A549 (cell line): ENCODE data around the gene F8. TPM values are rescaled to one million over a fixed set of nuclear protein-coding genes. Genes with fewer than 3 reads are reported as not detected.

Source experiments
- ATAC-seq, 2 experiments: fragments of 200-7000 bp in 1 of 2; fragments of >200 bp in 1 of 2; cut with Nextera tagmentation in 1 of 2; cut with Tn5 transposase in 1 of 2; 3 replicates each; pipeline versions ENCODE4 v1.8.0 to v1.9.1; 2018 to 2020; ENCODE audit warnings: mild to moderate bottlenecking in 1 of 2, moderate library complexity in 1 of 2
- CTCF ChIA-PET: fragments of 300-600 bp; sonication (Branson Sonifier 250); formaldehyde crosslinking; extraction: SDS; loops from one replicate; lab custom pipeline; 2021; ENCODE audit warnings: antibody characterized with exemption, inconsistent platforms; lab: Yijun Ruan, JAX
- POLR2A ChIA-PET: fragments of 350-600 bp; formaldehyde crosslinking; extraction: SDS; loops from one replicate; lab custom pipeline; 2021; ENCODE audit warnings: antibody characterized with exemption, inconsistent platforms; lab: Yijun Ruan, JAX
- DNase-seq, 2 experiments: peaks; one replicate each; pipeline versions ENCODE4 v3.0.0 to v3.0.0-alpha.2; 2011 to 2016; ENCODE audit warnings: low read depth in 1 of 2, low spot score in 1 of 2
- FAIRE-seq: peaks from 2 replicates; lab custom pipeline; 2011; peaks lifted over from hg19 to GRCh38; lab: Jason Lieb, UNC
- H3K27ac ChIP-seq, 2 experiments: fragments of >200 bp; sonication (Bioruptor Twin); formaldehyde crosslinking; 3 replicates each; pipeline ENCODE4 v1.5.1; 2016 to 2017
- H3K4me1 ChIP-seq: fragments of >200 bp; sonication (Bioruptor Twin); formaldehyde crosslinking; 3 replicates; pipeline ENCODE4 v1.6.1; 2016
- H3K4me2 ChIP-seq: fragments of >200 bp; sonication (Bioruptor Twin); formaldehyde crosslinking; 3 replicates; pipeline ENCODE4 v1.6.1; 2016
- H3K4me3 ChIP-seq: fragments of >200 bp; sonication (Bioruptor Twin); formaldehyde crosslinking; 3 replicates; pipeline ENCODE4 v1.5.1; 2016
- H3K9me3 ChIP-seq: fragments of >200 bp; sonication (Bioruptor Twin); formaldehyde crosslinking; 3 replicates; pipeline ENCODE4 v1.6.1; 2016
- CEBPB ChIP-seq, 2 experiments: fragments of >200 bp in 1 of 2; sonication (Bioruptor Twin) in 1 of 2; formaldehyde crosslinking in 1 of 2; IDR thresholded peaks; 2 replicates each; pipeline ENCODE4 v1.6.1; 2012 to 2016
- CHD2 ChIP-seq: fragments of 150-350 bp; IDR thresholded peaks from 2 replicates; pipeline ENCODE4 v1.6.1; 2014; ENCODE audit warnings: low read length; ENCODE audit not compliant: partially characterized antibody
- E2F6 ChIP-seq: IDR thresholded peaks from 2 replicates; pipeline ENCODE4 v1.6.1; 2012; ENCODE audit warnings: low read depth, borderline replicate concordance
- ELK1 ChIP-seq: fragments of 150-350 bp; IDR thresholded peaks from 2 replicates; pipeline ENCODE4 v1.6.1; 2014; ENCODE audit warnings: low read depth, mild to moderate bottlenecking, low read length
- FOSL2 ChIP-seq, 2 experiments: fragments of 450-650 bp in 1 of 2; fragments of >200 bp in 1 of 2; sonication (Bioruptor Twin) in 1 of 2; formaldehyde crosslinking; IDR thresholded peaks; 2 replicates each; pipeline versions ENCODE4 v1.5.0 to v1.6.1; 2016 to 2020; ENCODE audit warnings: mild to moderate bottlenecking in 1 of 2, moderate library complexity in 1 of 2
- GATA3 ChIP-seq: IDR thresholded peaks from 2 replicates; pipeline ENCODE4 v1.6.1; 2012; ENCODE audit warnings: borderline replicate concordance
- HDAC2 ChIP-seq: fragments of 200-600 bp; sonication (generic); IDR thresholded peaks from 2 replicates; pipeline ENCODE4 v1.6.1; 2016
- HOXB13 ChIP-seq: fragments of 250-450 bp; sonication (Bioruptor Pico); IDR thresholded peaks from 2 replicates; pipeline ENCODE4 v1.5.0; 2020; ENCODE audit warnings: low read depth, mild to moderate bottlenecking, moderate library complexity
- JUN ChIP-seq, 2 experiments: fragments of >200 bp; sonication (Bioruptor Twin); formaldehyde crosslinking; IDR thresholded peaks; 2 replicates in 1 of 2; 3 replicates in 1 of 2; pipeline ENCODE4 v1.6.1; 2016 to 2017
- JUNB ChIP-seq: fragments of >200 bp; sonication (Bioruptor Twin); formaldehyde crosslinking; IDR thresholded peaks from 2 replicates; pipeline ENCODE4 v1.6.1; 2016
- KDM1A ChIP-seq: fragments of 200-600 bp; sonication (generic); IDR thresholded peaks from 2 replicates; pipeline ENCODE4 v1.6.1; 2016; ENCODE audit warnings: low read depth, mild to moderate bottlenecking
- NR3C1 ChIP-seq: fragments of >200 bp; sonication (Bioruptor Twin); formaldehyde crosslinking; IDR thresholded peaks from 3 replicates; pipeline ENCODE4 v1.6.1; 2017
- POLR2AphosphoS2 ChIP-seq: conservative IDR thresholded peaks from 2 replicates; pipeline ENCODE4 v1.6.1; 2012; ENCODE audit warnings: low read length, improper control_type of control experiment, inconsistent platforms
- RCOR1 ChIP-seq: fragments of 150-350 bp; IDR thresholded peaks from 2 replicates; pipeline ENCODE4 v1.6.1; 2014; ENCODE audit warnings: antibody characterized with exemption, low read length, low read depth
- SREBF2 ChIP-seq: fragments of 450-650 bp; IDR thresholded peaks from 2 replicates; pipeline ENCODE4 v1.6.1; 2014; ENCODE audit warnings: mild to moderate bottlenecking, moderate library complexity
- USF2 ChIP-seq: fragments of 450-650 bp; IDR thresholded peaks from 2 replicates; pipeline ENCODE4 v1.6.1; 2014; ENCODE audit warnings: antibody characterized with exemption
- WGBS: methylation state at CpG from one replicate; pipeline ENCODE4 v1.1.6; 2017; ENCODE audit errors: missing lambda C conversion rate; 5-methylcytosine and 5-hydroxymethylcytosine counted together
- polyA plus RNA-seq, 4 experiments: library from polyadenylated mRNA; depleted of rRNA in 3 of 4; stranded (reverse); fragments of >200 nt; fragmentation: RNase III in 1 of 4; extraction: RNeasy Plus Mini Kit Qiagen cat#74134 plus additional on column Dnase treatment in 1 of 4; gene quantifications; 2 replicates in 3 of 4; 3 replicates in 1 of 4; pipeline ENCODE4 v1.2.3, GENCODE V29; 2011 to 2017
- TF ChIP-seq, protein P1 (sequence below): fragments of 250-450 bp; sonication (Bioruptor Pico); IDR thresholded peaks from 2 replicates; pipeline ENCODE4 v1.5.0; 2021; ENCODE audit warnings: mild to moderate bottlenecking, moderate library complexity, borderline replicate concordance

The F8 gene
- polyA plus RNA-seq, 2 of the 4 experiments (the other 2 are of a cell fraction): 4.3 to 6.9 TPM

DNA sequence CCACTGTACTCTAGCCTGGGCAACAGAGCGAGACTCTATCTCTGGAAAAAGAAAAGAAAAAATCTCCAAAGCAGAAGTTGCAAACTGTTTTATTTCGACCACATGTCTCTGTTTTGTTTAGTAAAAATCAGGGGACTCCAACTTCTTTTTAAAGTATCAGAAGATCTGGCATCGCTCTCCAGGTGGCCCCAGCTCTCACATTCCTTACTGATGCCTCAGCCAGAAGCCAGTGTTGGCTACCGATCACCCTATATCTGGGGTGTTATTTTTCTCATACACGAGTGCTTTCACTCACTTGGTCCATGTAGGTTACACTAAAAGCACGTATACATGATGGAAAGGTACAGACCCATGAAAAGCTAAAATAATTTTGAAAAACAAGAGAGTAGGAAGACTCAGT lies 225.5 kb downstream of the F8 start:
- FAIRE-seq (peak; percentile 96), ATAC-seq (no peak), DNase-seq (no peak)
- TF ChIP-seq, protein P1, sequence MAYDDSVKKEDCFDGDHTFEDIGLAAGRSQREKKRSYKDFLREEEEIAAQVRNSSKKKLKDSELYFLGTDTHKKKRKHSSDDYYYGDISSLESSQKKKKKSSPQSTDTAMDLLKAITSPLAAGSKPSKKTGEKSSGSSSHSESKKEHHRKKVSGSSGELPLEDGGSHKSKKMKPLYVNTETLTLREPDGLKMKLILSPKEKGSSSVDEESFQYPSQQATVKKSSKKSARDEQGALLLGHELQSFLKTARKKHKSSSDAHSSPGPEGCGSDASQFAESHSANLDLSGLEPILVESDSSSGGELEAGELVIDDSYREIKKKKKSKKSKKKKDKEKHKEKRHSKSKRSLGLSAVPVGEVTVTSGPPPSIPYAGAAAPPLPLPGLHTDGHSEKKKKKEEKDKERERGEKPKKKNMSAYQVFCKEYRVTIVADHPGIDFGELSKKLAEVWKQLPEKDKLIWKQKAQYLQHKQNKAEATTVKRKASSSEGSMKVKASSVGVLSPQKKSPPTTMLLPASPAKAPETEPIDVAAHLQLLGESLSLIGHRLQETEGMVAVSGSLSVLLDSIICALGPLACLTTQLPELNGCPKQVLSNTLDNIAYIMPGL (CRISPR knock-in tag): no peak
- TF ChIP-seq ELK1: no peak
- TF ChIP-seq HDAC2: no peak
- TF ChIP-seq NR3C1: no peak
- TF ChIP-seq KDM1A: no peak
- TF ChIP-seq USF2: no peak
- TF ChIP-seq POLR2AphosphoS2: no peak
- no peak for TF ChIP-seq SREBF2
- no peak for TF ChIP-seq E2F6
- no peak for TF ChIP-seq HOXB13 (CRISPR knock-in tag)
- H3K4me1 ChIP-seq: peaks cover 67% of the 10 kb centered on the region
- 52% methylated on average over 6 of the region's 6 CpGs for WGBS
- CTCF ChIA-PET: interaction anchor here (1.1 kb wide), 1 partner anchor 44 kb away, joined by 3 read pairs; no protein-coding TSS in a partner anchor
- POLR2A ChIA-PET: no interaction called here
- H3K4me3 ChIP-seq: no peak overlapping the region
- H3K4me2 ChIP-seq: peak overlapping the region; percentile 44
- no peaks in the 10 kb centered on the region for H3K9me3 ChIP-seq
- H3K27ac ChIP-seq: peak overlapping the region; percentile 24 to 47; a peak in 3 of 6 replicates

DNA sequence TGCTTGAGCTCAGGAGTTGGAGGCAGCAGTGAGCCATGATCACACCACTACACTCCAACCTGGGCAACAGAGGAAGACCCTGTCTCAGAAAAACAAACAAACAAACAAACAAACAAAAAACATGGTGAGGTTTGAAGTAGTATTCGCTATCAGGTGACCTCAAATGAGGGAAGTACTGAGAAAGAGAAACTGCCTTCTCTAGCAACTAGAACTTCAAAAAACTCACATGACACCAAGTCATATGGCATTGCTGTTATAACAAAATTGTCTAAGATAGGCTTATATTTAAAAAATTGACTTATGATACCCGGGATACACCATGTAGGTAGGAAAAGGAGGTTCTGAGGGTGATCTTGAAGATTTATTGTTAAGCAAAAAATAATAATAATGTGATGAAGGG lies 227.5 kb downstream of the F8 start:
- H3K9me3 ChIP-seq: no peaks in the 10 kb centered on the region
- H3K27ac ChIP-seq: no peak overlapping the region
- no peak overlapping the region for H3K4me3 ChIP-seq
- H3K4me1 ChIP-seq: peaks cover 66% of the 10 kb centered on the region
- no peak for TF ChIP-seq RCOR1
- WGBS: 79% methylated on average over 2 of the region's 2 CpGs
- ChIA-PET POLR2A (interaction anchor here (0.9 kb wide), 1 partner anchor 33 kb away, joined by 3 read pairs; the partner anchor contains the start of gene DKC1), CTCF (interaction anchor here (1.3 kb wide), 1 partner anchor 46 kb away, joined by 5 read pairs; no protein-coding TSS in a partner anchor)
- H3K4me2 ChIP-seq: no peak overlapping the region
- no peak for ATAC-seq
- no peak for DNase-seq
- FAIRE-seq: no peak

DNA sequence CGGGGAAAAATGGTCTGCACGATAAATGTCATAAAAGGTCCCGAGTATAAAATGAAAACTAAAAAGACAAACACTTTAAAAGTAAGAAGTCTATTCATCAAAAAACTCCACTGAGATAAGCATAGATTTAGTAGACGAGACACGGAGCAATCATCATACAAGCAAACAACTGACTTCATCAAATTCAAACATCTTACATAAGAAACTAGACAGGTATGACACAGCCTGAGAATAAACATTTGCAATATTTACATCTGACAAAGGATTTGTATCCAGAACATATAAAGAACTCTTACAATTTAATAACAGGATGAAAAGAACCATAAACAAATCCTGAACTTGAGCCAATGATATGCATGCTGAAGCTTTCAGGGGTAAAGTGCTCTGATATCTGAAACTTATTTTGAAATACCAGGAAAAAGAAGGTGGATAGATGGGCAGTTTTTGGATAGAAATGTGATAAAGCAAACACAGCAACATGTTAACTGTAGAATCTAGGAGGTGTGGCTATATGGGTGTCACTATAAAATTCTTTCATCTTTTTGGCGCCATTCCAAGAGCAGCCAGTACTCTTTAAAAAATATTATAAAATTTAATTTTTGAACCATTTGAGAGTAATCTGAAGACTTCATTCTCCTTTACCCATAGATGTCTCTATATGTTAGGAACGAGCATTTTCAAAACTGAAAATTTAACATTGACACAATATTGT lies 229.3 kb downstream of the F8 start:
- H3K9me3 ChIP-seq: no peaks in the 10 kb centered on the region
- TF ChIP-seq CHD2 (no peak), FOSL2 (IDR thresholded peaks at IDR 0.05) (no peak; the same call in 1 of the 2 replicates), FOSL2 (CRISPR knock-in tag; IDR thresholded peaks at IDR 0.05) (peak; percentile 48; the same call in 1 of the 2 replicates), HDAC2 (no peak), JUN (IDR thresholded peaks at IDR 0.05) (peak in 1 of 2 experiments; percentile 53; a peak in 1 of 5 replicates), SREBF2 (no peak), GATA3 (peak; percentile 38; the same call in 1 of the 2 replicates), JUNB (peak; percentile 74; the same call in 1 of the 2 replicates), CEBPB (IDR thresholded peaks at IDR 0.05) (peak; percentile 42 to 47; a peak in 2 of 4 replicates)
- no peak overlapping the region for H3K4me3 ChIP-seq
- peaks cover 51% of the 10 kb centered on the region for H3K4me1 ChIP-seq
- no peak overlapping the region; a peak in 1 of 6 replicates for H3K27ac ChIP-seq
- ATAC-seq (peak; percentile 45 to 56; a peak in 3 of 6 replicates), DNase-seq (peak in 1 of 2 experiments; percentile 25), FAIRE-seq (peak; percentile 7)
- peak overlapping the region; percentile 46 for H3K4me2 ChIP-seq
- WGBS: 51% methylated on average over 7 of the region's 7 CpGs
- POLR2A ChIA-PET: no interaction called here
- CTCF ChIA-PET: no interaction called here
